ENCODE measurements around the gene GALNT14. TPM values are rescaled to one million over a fixed set of nuclear protein-coding genes. Genes with fewer than 3 reads are reported as not detected.

The GALNT14 gene
- total and polyA plus RNA-seq, 10 of the 15 experiments (the other 5 are each of a cell fraction or from before 2014, with no cell fraction given) = 3.7 to 17.8 (median 6.0) TPM

- no peak for DNase-seq (ENCODE audit: low read depth, low spot score)
- RAD21 ChIA-PET (ENCODE audit: unreplicated experiment) = no interaction called here
- H3K4me3 ChIP-seq = no peak overlapping the region
These were observed 62.8 kb downstream of the GALNT14 start for GRCh38 chr2:31075431-31075830.

More at GRCh38 chr2:31075431-31075830, 62.8 kb downstream of the GALNT14 start:
- no TSS peak for BruUV-seq (replicated peaks)
- no peaks in the 10 kb centered on the region for H3K9me3 ChIP-seq (replicated peaks; ENCODE audit: control insufficient read depth, insufficient read depth, low read length)
- ChIA-PET POLR2A (no interaction called here), SMC1A (ENCODE audit: uncharacterized antibody, unreplicated experiment) (no interaction called here), CTCF (no interaction called here)
- in situ Hi-C loops (cut with MboI) = no loop called here
- FAIRE-seq = no peak
- no peaks in the 10 kb centered on the region for H4K20me1 ChIP-seq (ENCODE audit: control insufficient read depth, insufficient read depth)
- H3K36me3 ChIP-seq (ENCODE audit: control insufficient read depth in 2 of 2, insufficient read depth in 2 of 2, low read length in 1 of 2) = no peaks in the 10 kb centered on the region
- no peak overlapping the region for H3K9ac ChIP-seq (ENCODE audit: control insufficient read depth, insufficient read depth, low read length)
- ATAC-seq = no peak
- TF ChIP-seq PBX3 (IDR thresholded peaks at IDR 0.05; ENCODE audit: insufficient replicate concordance, low read depth, low read length) (no peak), CBX3 (IDR thresholded peaks at IDR 0.05; ENCODE audit: borderline replicate concordance, low read depth) (no peak), WRNIP1 (IDR thresholded peaks at IDR 0.05; ENCODE audit: borderline replicate concordance, low read depth, low read length) (no peak), RAD21 (IDR thresholded peaks at IDR 0.05; ENCODE audit: insufficient read depth, low read depth, low read length) (no peak), MXI1 (IDR thresholded peaks at IDR 0.05; ENCODE audit: low read depth, low read length) (no peak), CBFB (IDR thresholded peaks at IDR 0.05; ENCODE audit: low read depth) (no peak), NFYB (IDR thresholded peaks at IDR 0.05; ENCODE audit: insufficient read depth, low read depth, low read length) (no peak), NBN (IDR thresholded peaks at IDR 0.05) (no peak), ATF3 (IDR thresholded peaks at IDR 0.05; ENCODE audit: borderline replicate concordance, extremely low read depth, low read depth, low read length) (no peak), YBX1 (IDR thresholded peaks at IDR 0.05) (no peak), BMI1 (IDR thresholded peaks at IDR 0.05; ENCODE audit: borderline replicate concordance) (no peak), FOXK2 (IDR thresholded peaks at IDR 0.05) (no peak), SPI1 (IDR thresholded peaks at IDR 0.05; ENCODE audit: borderline replicate concordance, insufficient read depth, low read depth, low read length) (no peak), CTCF (IDR thresholded peaks at IDR 0.05 in 2 of 3, conservative IDR thresholded peaks at IDR 0.05 in 1 of 3; ENCODE audit: control insufficient read depth in 2 of 3, extremely low read depth in 1 of 3, insufficient read depth in 1 of 3, low read depth in 3 of 3, low read length in 3 of 3) (no peak), TBL1XR1 (IDR thresholded peaks at IDR 0.05; ENCODE audit: low read depth, low read length) (no peak)
- no peak overlapping the region for H2AFZ ChIP-seq (ENCODE audit: control insufficient read depth, low read depth, low read length)
- H3K27ac ChIP-seq (ENCODE audit: control insufficient read depth, insufficient read depth) = no peak overlapping the region
- WGBS (ENCODE audit: insufficient coverage, insufficient replicate concordance, low lambda C conversion rate, missing lambda C conversion rate) = 31% methylated on average over 6 of the region's 7 CpGs
- no peaks in the 10 kb centered on the region for H3K79me2 ChIP-seq (ENCODE audit: control insufficient read depth, insufficient read depth, low read length)
- no peaks in the 10 kb centered on the region for H3K4me1 ChIP-seq (ENCODE audit: control insufficient read depth, insufficient read depth, low read length)
- no peaks in the 10 kb centered on the region for H3K27me3 ChIP-seq (replicated peaks in 1 of 2; ENCODE audit: control insufficient read depth in 2 of 2, insufficient read depth in 2 of 2, low read length in 1 of 2)
- no peak overlapping the region for H3K4me2 ChIP-seq (ENCODE audit: control insufficient read depth, insufficient read depth)
- intact Hi-C loops (cut with micrococcal nuclease; ENCODE audit: unreplicated experiment) = no loop called here
